ENCODE data around the gene FPR2.

GRCh38 chr19:51803967-51804366 lies 43.0 kb downstream of the FPR2 start:
- TF ChIP-seq ELK1 (IDR thresholded peaks at IDR 0.05; ENCODE audit: low read depth, low read length) (no peak), CTCF (IDR thresholded peaks at IDR 0.05 in 2 of 3, conservative IDR thresholded peaks at IDR 0.05 in 1 of 3; ENCODE audit: control insufficient read depth in 2 of 3, extremely low read depth in 1 of 3, insufficient read depth in 1 of 3, low read depth in 3 of 3, low read length in 3 of 3) (no peak), POLR2AphosphoS2 (IDR thresholded peaks at IDR 0.05; ENCODE audit: low read depth, low read length) (no peak), ZBTB33 (IDR thresholded peaks at IDR 0.05) (no peak), ZNF384 (IDR thresholded peaks at IDR 0.05; ENCODE audit: borderline replicate concordance, low read depth, low read length) (no peak), RELA (IDR thresholded peaks at IDR 0.05; ENCODE audit: borderline replicate concordance, partially characterized antibody) (no peak), SPI1 (IDR thresholded peaks at IDR 0.05; ENCODE audit: borderline replicate concordance, insufficient read depth, low read depth, low read length) (no peak), ZZZ3 (IDR thresholded peaks at IDR 0.05; ENCODE audit: control insufficient read depth, insufficient read length, low read depth) (no peak), POLR2A (IDR thresholded peaks at IDR 0.05; ENCODE audit: low read depth, low read length) (no peak)

Data from GM12878 (cell line).